ENCODE results near the gene EIF2S1.

- TF ChIP-seq POLR2A (IDR thresholded peaks at IDR 0.05), result no peak
- TF ChIP-seq CTCF (IDR thresholded peaks at IDR 0.05), result peak; percentile 68 to 93 (median 87)
Measured at GRCh38 chr14:67426983-67427606, 67.0 kb downstream of the EIF2S1 start.

Measured in body of pancreas (tissue), 4 donors.